ENCODE results near the gene MYO9B.
"Not testable (repeated sequence)": the region's sequence is repeated elsewhere in the genome, so short reads cannot be mapped to it uniquely, and the experiment has no call there.

The MYO9B gene

GRCh38 chr19:17094694-17095093, 19.1 kb downstream of the MYO9B start:
- DNase-seq: not testable (repeated sequence)

- no peak for DNase-seq
Observed at GRCh38 chr19:17095141-17095919, 19.8 kb downstream of the MYO9B start.

- DNase-seq: peak; percentile 72
Observed at GRCh38 chr19:17097593-17098126, 22.1 kb downstream of the MYO9B start.

GRCh38 chr19:17098326-17098725, 22.7 kb downstream of the MYO9B start:
- no peak for DNase-seq

GRCh38 chr19:17101686-17102628, 26.4 kb downstream of the MYO9B start:
- no peak for DNase-seq

- DNase-seq: peak; percentile 54
Observed at GRCh38 chr19:17103177-17103576, 27.6 kb downstream of the MYO9B start.

GRCh38 chr19:17104679-17105078, 29.1 kb downstream of the MYO9B start:
- DNase-seq: no peak

- no peak for DNase-seq
Observed at GRCh38 chr19:17105556-17105955, 30.0 kb downstream of the MYO9B start.

- DNase-seq: not testable (repeated sequence)
Observed at GRCh38 chr19:17106964-17107363, 31.4 kb downstream of the MYO9B start.

- no peak for DNase-seq
Observed at GRCh38 chr19:17107546-17108452, 32.2 kb downstream of the MYO9B start.

GRCh38 chr19:17108453-17108784, 32.8 kb downstream of the MYO9B start:
- no peak for DNase-seq

GRCh38 chr19:17109300-17109699, 33.7 kb downstream of the MYO9B start:
- no peak for DNase-seq

- peak; percentile 81 for DNase-seq
Observed at GRCh38 chr19:17109962-17110598, 34.5 kb downstream of the MYO9B start.

GRCh38 chr19:17110599-17110966, 35.0 kb downstream of the MYO9B start:
- DNase-seq: no peak

- no peak for DNase-seq
Observed at GRCh38 chr19:17111766-17112165, 36.2 kb downstream of the MYO9B start.

GRCh38 chr19:17112271-17112670, 36.7 kb downstream of the MYO9B start:
- DNase-seq: no peak

- DNase-seq: no peak
Observed at GRCh38 chr19:17112700-17113099, 37.1 kb downstream of the MYO9B start.

- peak; percentile 35 for DNase-seq
Observed at GRCh38 chr19:17113127-17113785, 37.7 kb downstream of the MYO9B start.

- no peak for DNase-seq
Observed at GRCh38 chr19:17114414-17114831, 38.8 kb downstream of the MYO9B start.

- peak; percentile 26 for DNase-seq
Observed at GRCh38 chr19:17116996-17117702, 41.6 kb downstream of the MYO9B start.

- no peak for DNase-seq
Observed at GRCh38 chr19:17118957-17119356, 43.4 kb downstream of the MYO9B start.
